T-helper 22 cell (primary cell): Measurements from ENCODE around the gene RYR1.
"Not testable (repeated sequence)": the region's sequence is repeated elsewhere in the genome, so short reads cannot be mapped to it uniquely, and the experiment has no call there.

Source experiments
- DNase-seq: peaks from one replicate; pipeline ENCODE4 v3.0.0-alpha.2; 2020; ENCODE audit warnings: low read depth

Gene RYR1

DNA sequence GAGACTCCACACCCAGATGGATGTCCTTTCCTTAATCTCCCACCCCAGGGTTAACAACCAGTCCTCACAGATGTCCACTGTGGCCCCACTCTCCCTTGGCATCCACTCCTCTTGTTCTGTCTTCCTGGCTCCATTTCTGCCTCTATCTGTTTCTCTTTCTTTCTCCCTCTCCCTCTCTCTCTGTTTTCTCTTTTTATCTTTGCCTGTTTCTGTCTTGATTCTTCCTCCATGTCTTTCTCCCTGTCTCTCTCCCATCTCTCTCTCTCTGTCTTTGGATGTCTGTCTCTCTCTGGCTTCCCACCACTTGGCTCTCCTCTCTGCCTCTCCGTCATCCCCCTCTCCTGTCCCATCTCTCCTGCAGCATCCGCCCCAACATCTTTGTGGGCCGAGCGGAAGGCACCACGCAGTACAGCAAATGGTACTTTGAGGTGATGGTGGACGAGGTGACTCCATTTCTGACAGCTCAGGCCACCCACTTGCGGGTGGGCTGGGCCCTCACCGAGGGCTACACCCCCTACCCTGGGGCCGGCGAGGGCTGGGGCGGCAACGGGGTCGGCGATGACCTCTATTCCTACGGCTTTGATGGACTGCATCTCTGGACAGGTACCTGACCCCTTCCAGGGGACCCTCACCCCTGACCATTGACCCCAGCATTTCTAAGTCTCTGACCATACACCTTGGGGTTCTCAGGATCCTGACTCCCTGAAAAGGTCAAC is 24.4 kb downstream of the RYR1 start:
- no peak for DNase-seq

DNA sequence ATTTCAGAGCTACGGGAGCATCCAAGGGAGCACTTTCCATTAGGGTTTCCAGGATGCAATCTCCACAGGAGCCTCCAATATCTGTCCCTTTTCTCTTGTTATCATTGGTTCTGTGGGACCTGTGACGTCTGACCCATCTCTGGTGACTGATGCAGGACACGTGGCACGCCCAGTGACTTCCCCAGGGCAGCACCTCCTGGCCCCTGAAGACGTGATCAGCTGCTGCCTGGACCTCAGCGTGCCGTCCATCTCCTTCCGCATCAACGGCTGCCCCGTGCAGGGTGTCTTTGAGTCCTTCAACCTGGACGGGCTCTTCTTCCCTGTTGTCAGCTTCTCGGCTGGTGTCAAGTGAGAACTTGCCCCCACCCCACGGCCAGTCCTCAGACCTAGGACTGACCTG is 25.5 kb downstream of the RYR1 start:
- no peak for DNase-seq

DNA sequence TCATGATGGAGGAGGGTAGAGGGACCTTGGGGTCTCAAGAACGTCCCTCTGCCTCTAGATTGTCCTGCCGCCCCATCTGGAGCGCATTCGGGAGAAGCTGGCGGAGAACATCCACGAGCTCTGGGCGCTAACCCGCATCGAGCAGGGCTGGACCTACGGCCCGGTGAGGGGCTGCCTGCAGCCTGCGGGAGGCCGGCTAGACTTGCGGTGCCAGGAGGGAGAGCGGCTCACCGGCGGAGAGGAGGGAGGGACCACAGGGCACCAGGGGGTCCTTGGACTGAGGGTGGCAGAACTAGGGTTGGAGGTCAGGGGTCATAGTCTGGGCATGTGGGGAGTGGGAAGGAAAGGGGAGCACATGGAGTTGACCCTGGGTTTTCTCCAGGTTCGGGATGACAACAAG is 29.9 kb downstream of the RYR1 start:
- DNase-seq, result no peak

DNA sequence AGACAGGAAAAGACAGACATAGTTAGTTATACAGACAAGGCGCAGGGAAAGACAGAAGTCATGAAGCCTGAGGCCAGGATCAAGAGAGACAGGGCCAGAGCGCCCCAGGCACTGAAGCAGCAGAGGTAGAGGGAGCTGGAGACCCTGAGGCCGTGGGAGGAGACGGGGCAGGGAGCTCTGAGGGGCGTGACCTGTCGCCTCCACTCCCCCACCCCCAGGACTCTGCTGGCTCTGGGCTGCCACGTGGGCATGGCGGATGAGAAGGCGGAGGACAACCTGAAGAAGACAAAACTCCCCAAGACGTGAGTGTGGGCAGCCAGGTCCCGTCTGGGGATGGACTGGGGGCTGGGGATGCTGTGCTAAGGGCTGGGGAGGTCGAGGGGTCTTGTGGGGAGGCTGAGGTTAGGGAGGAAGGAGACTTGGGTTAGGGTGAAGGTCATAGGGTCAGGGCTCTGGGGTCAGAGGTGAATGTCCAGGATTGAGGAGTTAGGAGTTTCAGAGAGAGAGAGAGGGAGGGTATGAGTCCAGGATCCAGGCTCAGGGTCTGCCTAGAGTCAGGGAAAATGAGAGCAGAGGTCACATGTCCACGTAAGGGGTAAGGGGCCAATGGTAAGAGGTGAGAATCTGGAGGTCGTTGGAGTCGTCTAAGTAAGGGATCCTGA is 31.1 kb downstream of the RYR1 start:
- no peak for DNase-seq

DNA sequence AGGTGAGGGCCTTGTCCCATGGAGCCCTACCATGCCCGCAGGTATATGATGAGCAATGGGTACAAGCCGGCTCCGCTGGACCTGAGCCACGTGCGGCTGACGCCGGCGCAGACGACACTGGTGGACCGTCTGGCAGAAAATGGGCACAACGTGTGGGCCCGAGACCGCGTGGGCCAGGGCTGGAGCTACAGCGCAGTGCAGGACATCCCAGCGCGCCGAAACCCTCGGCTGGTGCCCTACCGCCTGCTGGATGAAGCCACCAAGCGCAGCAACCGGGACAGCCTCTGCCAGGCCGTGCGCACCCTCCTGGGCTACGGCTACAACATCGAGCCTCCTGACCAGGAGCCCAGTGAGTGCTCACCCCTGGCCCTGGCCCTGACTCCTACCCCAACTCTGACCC is 32.6 kb downstream of the RYR1 start:
- DNase-seq, result no peak

DNA sequence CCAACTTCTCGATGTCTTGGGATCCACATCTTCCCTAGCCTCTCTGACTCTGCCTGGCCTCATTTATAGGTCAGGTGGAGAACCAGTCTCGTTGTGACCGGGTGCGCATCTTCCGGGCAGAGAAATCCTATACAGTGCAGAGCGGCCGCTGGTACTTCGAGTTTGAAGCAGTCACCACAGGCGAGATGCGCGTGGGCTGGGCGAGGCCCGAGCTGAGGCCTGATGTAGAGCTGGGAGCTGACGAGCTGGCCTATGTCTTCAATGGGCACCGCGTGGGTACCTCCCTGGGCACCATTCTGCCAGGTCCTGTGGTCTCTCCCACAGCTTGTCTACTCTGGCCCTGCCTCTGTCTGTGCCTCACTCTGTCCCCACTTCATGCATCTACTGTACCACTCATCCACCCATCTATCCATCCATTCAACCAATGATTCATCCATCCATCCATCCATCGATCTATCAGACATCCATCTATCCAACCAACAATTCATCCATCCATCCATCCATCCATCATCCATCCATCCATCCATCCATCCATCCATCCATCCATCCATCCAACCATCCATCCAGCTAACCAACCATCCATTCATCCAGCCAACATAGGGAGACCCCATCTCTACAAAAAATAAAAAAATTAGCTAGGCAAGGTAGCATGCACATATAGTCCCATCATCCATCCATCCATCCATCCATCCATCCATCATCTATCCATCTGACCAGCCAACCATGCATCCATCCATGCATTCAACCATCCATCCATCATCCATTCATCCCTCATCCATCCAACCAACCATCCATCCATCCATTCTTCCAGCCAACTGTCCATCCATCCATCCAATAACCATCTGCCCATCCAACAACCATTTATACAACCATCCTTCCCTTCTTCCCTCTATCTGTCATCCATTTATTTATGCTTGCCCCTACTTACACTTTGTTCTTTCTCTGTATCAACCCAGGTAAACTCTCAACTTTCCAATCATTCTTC is 34.3 kb downstream of the RYR1 start:
- no peak for DNase-seq

DNA sequence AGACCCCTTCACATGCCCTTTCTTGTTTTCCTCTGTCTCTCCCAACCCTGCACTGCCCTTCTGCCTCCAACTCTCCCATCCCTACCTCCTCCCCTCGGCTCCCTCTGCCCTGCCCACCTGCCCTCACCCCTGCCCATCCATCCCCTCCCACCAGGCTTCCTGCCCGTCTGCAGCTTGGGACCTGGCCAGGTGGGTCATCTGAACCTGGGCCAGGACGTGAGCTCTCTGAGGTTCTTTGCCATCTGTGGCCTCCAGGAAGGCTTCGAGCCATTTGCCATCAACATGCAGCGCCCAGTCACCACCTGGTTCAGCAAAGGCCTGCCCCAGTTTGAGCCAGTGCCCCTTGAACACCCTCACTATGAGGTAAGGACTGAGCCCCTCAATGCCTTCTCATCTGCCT is 35.7 kb downstream of the RYR1 start:
- DNase-seq, result no peak

DNA sequence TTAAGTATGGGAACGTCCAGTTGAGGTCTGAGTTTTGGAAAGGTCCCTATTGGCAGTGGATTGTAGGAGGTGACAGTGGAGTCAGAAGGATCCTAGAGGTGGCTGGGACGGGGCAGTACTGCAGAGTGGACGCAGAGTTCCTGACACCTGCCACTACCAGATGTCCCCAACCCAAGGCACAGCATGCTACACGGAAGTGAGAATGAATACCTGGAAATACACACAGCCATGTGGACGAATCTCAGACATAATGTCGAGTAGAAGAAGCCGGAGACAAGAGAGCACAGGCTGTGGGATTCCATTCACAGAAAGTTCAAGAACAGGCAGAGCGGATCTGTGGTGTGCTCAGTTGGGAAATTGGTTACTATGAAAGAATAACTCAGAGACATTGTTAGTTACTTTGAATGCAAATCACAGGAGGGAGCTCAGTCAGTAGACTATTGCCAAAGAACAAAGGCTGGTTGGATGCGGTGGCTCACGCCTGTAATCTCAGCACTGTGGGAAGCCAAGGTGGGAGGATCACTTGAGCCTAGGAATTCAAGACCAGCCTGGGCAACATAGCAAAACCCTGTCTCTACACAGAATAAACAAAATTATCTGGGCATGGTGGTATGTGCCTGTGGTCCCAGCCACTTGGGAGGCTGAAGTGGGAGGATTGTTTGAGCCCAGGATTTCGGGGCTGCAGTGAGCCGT is 37.4 kb downstream of the RYR1 start:
- no peak for DNase-seq

DNA sequence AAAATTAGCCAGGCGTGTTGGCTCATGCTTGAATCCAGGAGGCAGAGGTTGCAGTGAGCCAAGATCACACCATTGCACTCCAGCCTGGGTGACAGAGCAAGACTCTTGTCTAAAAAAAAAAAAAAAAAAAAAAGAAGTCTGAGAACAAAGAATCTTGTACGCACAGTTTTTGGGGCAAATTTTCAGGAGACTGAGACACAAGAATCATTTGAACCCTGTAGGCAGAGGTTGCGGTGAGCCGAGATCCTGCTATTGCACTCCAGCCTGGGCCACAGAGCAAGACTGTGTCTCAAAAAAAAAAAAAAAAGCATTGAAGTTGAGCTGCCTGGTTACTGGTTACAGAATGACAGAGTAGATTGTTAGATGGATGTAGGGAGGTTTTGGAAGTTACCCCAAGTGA is 39.2 kb downstream of the RYR1 start:
- DNase-seq, result not testable (repeated sequence)

DNA sequence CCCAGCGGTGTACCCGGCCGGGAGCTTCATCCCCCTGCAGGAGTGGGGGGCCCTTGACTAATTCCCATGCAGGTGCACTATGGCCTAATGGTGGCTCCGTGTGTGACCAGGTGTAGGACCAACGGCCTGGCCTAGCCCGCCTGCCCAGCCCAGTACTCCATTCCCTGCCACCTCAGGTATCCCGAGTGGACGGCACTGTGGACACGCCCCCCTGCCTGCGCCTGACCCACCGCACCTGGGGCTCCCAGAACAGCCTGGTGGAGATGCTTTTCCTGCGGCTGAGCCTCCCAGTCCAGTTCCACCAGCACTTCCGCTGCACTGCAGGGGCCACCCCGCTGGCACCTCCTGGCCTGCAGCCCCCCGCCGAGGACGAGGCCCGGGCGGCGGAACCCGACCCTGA is 39.7 kb downstream of the RYR1 start:
- DNase-seq, result no peak

DNA sequence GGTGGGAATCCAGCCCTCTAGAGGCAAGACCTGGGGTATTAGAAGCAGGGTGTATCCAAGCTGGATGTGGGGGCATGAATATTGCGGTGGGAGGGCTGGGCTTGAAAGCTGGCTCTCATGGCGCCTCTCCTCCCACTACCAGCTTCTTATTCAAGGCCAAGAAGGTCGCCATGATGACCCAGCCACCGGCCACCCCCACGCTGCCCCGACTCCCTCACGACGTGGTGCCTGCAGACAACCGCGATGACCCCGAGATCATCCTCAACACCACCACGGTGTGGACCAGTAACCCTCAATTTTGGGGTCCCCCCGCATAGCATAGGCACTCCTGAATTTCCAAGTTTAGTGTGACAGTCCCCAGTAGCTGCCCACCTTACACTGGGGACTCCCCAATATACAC is 41.7 kb downstream of the RYR1 start:
- DNase-seq, result no peak

DNA sequence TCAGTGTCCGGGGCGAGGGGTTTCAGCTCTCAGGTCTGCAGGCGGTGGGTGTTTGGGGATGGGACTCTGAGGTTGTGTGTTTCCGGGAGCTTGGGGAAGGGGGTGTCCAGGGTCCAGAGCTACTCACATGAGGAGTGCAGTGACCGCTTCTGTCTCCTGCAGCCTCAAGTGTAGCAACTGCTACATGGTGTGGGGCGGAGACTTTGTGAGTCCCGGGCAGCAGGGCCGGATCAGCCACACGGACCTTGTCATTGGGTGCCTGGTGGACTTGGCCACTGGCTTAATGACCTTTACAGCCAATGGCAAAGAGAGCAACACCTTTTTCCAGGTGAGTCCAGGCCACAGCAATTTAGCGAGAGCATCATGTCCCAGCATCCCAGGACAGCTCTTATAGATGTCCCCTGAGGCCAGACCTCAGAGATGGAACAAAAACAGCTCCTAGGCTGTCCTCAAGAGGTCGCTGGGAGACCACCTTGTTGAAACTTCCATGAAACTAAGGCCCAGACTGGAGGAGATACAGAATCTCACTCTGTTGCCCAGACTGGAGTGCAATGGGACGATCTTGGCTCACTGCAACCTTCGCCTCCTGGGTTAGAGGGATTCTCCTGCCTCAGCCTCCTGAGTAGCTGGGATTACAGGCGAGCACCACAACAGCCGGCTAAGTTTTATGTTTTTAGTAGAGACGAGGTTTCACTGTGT is 44.9 kb downstream of the RYR1 start:
- DNase-seq, result no peak

DNA sequence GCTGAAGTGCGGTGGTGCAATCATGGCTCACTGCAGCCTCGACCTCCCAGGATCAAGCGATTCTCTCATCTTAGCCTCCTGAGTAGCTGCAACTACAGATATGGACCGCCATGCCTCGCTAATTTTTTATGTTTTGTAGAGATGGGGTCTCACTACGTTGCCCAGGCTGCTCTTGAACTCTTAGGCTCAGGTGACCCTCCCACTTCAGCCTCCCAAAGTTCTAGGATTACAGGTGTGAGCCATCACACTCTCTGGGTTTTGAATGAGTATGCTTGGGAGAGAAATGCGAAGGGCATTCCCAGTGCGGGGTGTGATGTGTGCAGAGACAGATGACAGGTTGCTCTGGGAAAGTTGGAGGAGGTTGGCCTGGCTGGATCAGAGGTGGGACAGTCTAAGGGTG is 49.0 kb downstream of the RYR1 start:
- DNase-seq, result no peak

DNA sequence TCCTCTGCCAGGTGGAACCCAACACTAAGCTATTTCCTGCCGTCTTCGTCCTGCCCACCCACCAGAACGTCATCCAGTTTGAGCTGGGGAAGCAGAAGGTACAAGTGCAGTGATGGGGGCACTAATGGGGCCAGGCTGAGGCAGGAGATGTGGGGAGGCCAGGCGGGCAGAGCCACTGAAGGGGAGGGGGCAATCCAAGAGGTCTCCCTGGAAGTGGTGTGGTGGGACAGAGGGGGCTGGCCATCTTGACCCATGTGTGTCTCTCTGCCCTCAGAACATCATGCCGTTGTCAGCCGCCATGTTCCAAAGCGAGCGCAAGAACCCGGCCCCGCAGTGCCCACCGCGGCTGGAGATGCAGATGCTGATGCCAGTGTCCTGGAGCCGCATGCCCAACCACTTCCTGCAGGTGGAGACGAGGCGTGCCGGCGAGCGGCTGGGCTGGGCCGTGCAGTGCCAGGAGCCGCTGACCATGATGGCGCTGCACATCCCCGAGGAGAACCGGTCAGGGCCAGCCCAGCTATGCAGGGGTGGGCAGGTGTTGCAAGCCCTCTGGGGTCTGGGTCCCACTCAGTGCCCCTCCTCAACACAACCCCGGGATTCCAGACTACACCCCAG is 49.6 kb downstream of the RYR1 start:
- no peak for DNase-seq

DNA sequence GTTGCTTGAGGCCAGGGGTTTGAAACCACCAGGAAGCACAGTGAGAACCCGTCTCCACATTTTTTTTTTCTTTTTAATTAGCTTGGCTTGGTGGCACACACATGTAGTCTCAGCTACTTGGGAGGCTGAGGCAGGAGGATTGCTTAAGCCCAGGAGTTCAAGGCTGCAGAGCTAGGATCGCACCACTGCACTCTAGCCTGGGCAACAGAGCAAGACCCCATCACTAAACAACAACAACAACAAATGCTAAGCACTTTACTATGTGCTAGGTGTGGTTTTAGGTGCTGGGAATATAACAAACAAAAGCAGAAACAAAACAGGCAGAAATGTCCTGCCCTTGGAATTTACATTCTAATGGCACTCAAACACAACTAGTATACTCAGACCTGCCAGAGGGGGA is 51.3 kb downstream of the RYR1 start:
- DNase-seq, result no peak

DNA sequence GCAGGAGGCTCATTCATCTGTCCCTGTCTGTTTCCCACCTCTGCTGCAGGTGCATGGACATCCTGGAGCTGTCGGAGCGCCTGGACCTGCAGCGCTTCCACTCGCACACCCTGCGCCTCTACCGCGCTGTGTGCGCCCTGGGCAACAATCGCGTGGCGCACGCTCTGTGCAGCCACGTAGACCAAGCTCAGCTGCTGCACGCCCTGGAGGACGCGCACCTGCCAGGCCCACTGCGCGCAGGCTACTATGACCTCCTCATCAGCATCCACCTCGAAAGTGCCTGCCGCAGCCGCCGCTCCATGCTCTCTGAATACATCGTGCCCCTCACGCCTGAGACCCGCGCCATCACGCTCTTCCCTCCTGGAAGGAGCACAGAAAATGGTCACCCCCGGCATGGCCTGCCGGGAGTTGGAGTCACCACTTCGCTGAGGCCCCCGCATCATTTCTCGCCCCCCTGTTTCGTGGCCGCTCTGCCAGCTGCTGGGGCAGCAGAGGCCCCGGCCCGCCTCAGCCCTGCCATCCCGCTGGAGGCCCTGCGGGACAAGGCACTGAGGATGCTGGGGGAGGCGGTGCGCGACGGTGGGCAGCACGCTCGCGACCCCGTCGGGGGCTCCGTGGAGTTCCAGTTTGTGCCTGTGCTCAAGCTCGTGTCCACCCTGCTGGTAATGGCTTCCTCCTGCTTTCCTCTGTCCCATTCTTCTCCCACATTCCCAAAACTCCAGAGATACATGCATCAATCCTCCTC is 52.2 kb downstream of the RYR1 start:
- no peak for DNase-seq

DNA sequence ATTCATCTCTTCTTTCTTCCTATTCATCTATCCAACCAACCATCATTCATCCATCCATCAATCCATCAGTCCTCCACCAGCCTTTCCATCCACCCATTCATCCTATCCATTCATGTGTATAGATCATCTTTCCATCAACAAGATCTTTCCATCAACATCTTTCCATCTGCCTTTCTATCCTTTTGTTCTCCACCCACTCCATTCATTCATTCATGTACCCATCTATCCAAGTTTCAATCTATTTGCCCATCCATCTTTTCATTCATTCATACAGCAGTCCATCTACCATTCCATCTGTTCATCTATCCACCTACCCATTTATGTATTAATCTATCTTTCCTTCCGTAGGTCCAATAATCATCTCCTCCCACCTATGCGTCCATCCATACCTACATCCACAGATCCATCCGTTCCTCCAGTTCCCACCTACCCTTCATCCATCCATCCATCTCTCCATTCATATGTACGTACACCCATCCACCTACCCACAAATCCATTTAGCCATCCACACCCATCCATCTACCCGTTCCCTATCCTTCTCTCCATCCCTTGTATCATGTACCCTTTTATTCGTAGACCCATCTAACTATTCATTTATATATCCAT is 53.3 kb downstream of the RYR1 start:
- no peak for DNase-seq

DNA sequence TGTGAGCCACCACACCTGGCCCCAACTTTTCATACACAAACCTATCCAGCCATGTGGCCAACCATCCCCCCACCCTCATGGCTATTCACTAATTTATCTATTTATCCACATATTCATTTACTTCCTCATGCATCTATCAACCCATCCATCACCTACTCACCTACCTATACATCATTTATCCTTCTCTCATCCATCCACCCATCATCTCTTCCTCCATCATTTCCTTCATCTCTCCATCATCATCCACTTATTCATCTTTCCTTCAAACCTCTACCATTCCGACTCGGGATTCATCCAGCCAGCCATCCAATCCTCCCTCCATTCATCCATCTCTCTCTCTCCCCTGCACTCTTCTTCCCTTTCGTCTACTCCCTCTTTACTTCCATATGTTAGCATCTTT is 54.6 kb downstream of the RYR1 start:
- DNase-seq, result no peak

DNA sequence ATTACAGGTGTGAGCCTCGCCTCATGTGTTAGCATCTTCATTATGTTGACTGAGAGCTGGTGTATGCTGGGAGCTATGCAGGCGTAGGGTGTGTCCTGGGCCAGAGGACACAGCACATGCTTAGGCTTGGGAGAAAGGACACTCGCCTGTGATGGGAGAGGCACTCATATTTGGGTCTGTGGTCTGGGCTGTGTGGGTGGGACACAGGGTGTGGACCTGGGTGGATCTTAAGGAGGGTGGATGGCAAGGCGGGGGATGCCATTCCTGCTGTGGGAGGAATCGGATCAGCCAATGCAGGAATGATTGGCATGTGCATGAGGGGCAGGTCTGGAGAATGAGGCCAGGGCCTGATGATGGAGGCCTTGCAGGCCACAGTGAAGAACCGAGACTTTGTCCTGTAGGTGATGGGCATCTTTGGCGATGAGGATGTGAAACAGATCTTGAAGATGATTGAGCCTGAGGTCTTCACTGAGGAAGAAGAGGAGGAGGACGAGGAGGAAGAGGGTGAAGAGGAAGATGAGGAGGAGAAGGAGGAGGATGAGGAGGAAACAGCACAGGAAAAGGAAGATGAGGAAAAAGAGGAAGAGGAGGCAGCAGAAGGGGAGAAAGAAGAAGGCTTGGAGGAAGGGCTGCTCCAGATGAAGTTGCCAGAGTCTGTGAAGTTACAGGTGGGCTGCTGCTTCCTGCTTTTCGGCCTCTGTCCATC is 55.4 kb downstream of the RYR1 start:
- no peak for DNase-seq
